Sigmoid colon (tissue), 4 donors: ENCODE measurements around the gene ROCK1.

Source experiments
- CTCF ChIP-seq, 4 experiments: fragments of 450-650 bp in 3 of 4; fragments of 200-600 bp in 1 of 4; IDR thresholded peaks; one replicate each; pipeline ENCODE4 v1.5.1; 2016 to 2019; ENCODE audit warnings: antibody characterized with exemption in 4 of 4, mild to moderate bottlenecking in 3 of 4, moderate library complexity in 2 of 4
- EP300 ChIP-seq, 4 donors: sonication (generic); formaldehyde crosslinking; IDR thresholded peaks; one replicate each; pipeline ENCODE4 v1.6.1; 2017; ENCODE audit warnings: antibody characterized with exemption in 4 of 4

- TF ChIP-seq CTCF (IDR thresholded peaks at IDR 0.05) (no peak), EP300 (IDR thresholded peaks at IDR 0.05) (no peak)
Measured at GRCh38 chr18:21129566-21130216, 18.1 kb upstream of the ROCK1 start.
